ENCODE data around the gene TLR4. TPM values are rescaled to one million over a fixed set of nuclear protein-coding genes. Genes with fewer than 3 reads are reported as not detected.

The TLR4 gene
- not detected for total RNA-seq

DNA sequence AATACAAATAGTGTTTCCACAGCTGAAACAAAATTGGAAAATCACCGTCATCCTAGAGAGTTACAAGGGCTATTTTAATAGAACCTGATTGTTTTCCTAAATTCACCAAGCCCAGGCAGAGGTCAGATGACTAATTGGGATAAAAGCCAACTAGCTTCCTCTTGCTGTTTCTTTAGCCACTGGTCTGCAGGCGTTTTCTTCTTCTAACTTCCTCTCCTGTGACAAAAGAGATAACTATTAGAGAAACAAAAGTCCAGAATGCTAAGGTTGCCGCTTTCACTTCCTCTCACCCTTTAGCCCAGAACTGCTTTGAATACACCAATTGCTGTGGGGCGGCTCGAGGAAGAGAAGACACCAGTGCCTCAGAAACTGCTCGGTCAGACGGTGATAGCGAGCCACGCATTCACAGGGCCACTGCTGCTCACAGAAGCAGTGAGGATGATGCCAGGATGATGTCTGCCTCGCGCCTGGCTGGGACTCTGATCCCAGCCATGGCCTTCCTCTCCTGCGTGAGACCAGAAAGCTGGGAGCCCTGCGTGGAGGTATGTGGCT, at the start of gene TLR4:
Gene TLR4 (plus strand): TSS at position 380 of the 552 bp plus-strand sequence. CDS start 70 bp downstream, at position 450.
- intact Hi-C loops (cut with DNase I, micrococcal nuclease) = no loop called here
- ChIA-PET CTCF (no interaction called here), POLR2A (no interaction called here)
- Mint-ChIP-seq H3K4me1 (no peaks in the 10 kb centered on the region), H3K4me3 (no peak within 1 kb of the TSS), H3K9me3 (ENCODE audit: low read depth) (no peaks in the 10 kb centered on the region), H3K27me3 (peaks cover 10% of the 10 kb centered on the region), H3K36me3 (ENCODE audit: low read depth) (no peaks in the 10 kb centered on the region), H3K27ac (no peak within 1 kb of the TSS)
- DNase-seq (no peak), ATAC-seq (no peak)

DNA sequence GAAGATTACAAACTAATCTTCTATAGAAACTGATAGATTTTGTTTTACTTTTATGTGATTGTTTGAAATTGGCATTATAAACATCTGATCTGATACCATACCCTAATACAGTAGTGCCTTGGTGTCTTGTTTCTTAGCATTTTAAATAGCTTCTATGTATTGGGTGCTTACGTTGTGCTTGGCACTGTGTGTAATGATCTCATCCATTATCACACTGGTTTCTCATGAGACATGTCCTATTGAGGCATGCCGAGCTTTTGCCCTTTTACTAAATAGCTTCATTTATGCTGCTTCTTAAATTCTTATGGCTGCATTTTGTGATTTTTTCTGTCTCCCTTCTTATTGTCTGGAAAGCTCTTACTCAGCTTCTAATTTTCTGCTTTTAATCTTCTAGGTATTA, 48.2 kb upstream of the TLR4 start:
- Mint-ChIP-seq H3K9me3 (ENCODE audit: low read depth) (peaks cover 2% of the 10 kb centered on the region), H3K4me1 (no peaks in the 10 kb centered on the region), H3K27ac (no peak overlapping the region), H3K4me3 (no peak overlapping the region), H3K27me3 (peaks cover 6% of the 10 kb centered on the region), H3K36me3 (ENCODE audit: low read depth) (no peaks in the 10 kb centered on the region)
- DNase-seq (no peak), ATAC-seq (no peak)
- ChIA-PET POLR2A (no interaction called here), CTCF (interaction anchor here (0.6 kb wide), 1 partner anchor 1382 kb away, joined by 3 read pairs; no protein-coding TSS in a partner anchor)
- intact Hi-C loops (cut with DNase I, micrococcal nuclease) = no loop called here

DNA sequence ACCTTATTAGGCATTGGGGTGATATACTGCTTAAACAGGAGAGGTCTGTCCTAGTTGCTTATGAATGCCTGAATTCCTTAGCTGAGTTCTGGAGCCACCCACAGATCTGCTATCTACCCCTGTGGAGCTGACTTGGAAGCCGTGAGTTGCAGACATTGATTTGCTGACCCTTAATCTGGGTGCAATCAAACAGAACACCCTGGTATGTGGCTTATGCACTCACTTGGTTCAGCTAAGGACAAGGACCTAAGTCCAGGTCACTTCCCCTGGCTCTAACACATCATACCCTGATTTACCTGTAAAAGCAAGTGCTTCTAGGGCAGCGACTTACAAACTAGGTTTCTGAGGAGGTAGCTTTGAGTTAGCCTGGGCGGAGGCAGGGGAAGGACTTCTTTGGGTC, 41.6 kb upstream of the TLR4 start:
- no peak overlapping the region for H3K4me3 Mint-ChIP-seq
- H3K27ac Mint-ChIP-seq = no peak overlapping the region
- H3K27me3 Mint-ChIP-seq = peaks cover 3% of the 10 kb centered on the region
- peaks cover 2% of the 10 kb centered on the region for H3K9me3 Mint-ChIP-seq (ENCODE audit: low read depth)
- ChIA-PET POLR2A (no interaction called here), CTCF (interaction anchor here (0.8 kb wide), 1 partner anchor 17 kb away, joined by 3 read pairs; no protein-coding TSS in a partner anchor)
- ATAC-seq = no peak
- no peak for DNase-seq
- intact Hi-C loops (cut with DNase I, micrococcal nuclease) = no loop called here
- no peaks in the 10 kb centered on the region for H3K36me3 Mint-ChIP-seq (ENCODE audit: low read depth)
- no peaks in the 10 kb centered on the region for H3K4me1 Mint-ChIP-seq

- no peaks in the 10 kb centered on the region for H3K4me1 Mint-ChIP-seq
- intact Hi-C loops (cut with DNase I, micrococcal nuclease) = no loop called here
- DNase-seq (no peak), ATAC-seq (no peak)
- H3K27me3 Mint-ChIP-seq = peaks cover 6% of the 10 kb centered on the region
- CTCF ChIA-PET = no interaction called here
- peaks cover 2% of the 10 kb centered on the region for H3K9me3 Mint-ChIP-seq (ENCODE audit: low read depth)
- no peak overlapping the region for H3K27ac Mint-ChIP-seq
- no peak overlapping the region for H3K4me3 Mint-ChIP-seq
- H3K36me3 Mint-ChIP-seq (ENCODE audit: low read depth) = no peaks in the 10 kb centered on the region
- POLR2A ChIA-PET = no interaction called here
Observed at GRCh38 chr9:117664419-117664818, 39.8 kb upstream of the TLR4 start.

- Mint-ChIP-seq H3K36me3 (ENCODE audit: low read depth) (no peaks in the 10 kb centered on the region), H3K27me3 (peaks cover 8% of the 10 kb centered on the region), H3K27ac (no peak overlapping the region), H3K4me3 (no peak overlapping the region), H3K9me3 (ENCODE audit: low read depth) (no peaks in the 10 kb centered on the region), H3K4me1 (no peaks in the 10 kb centered on the region)
- ChIA-PET POLR2A (no interaction called here), CTCF (no interaction called here)
- intact Hi-C loops (cut with DNase I, micrococcal nuclease) = no loop called here
- no peak for DNase-seq
- ATAC-seq = no peak
Observed at GRCh38 chr9:117665601-117666385, 38.4 kb upstream of the TLR4 start.

DNA sequence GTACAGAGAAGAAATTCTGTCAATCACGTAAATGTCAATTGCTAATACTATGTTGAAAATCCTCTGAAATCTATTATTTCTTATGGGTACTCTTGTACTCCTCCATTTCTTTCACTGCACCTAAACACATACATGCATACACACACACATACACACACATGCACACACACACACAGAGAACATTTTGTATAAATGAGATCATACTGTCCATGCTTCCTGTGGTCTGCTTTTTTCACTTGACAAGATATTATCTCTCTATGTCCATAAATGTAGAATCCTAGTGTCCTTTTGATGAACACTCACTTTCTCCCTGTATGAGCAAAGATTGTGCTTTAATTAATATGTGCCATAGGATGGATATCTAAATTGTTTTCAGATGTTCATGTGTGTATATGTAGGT, 32.7 kb upstream of the TLR4 start:
- no peak for ATAC-seq
- CTCF ChIA-PET = no interaction called here
- no peaks in the 10 kb centered on the region for H3K36me3 Mint-ChIP-seq (ENCODE audit: low read depth)

GRCh38 chr9:117672369-117672768, 31.8 kb upstream of the TLR4 start:
- ChIA-PET CTCF (no interaction called here), POLR2A (no interaction called here)
- intact Hi-C loops (cut with DNase I, micrococcal nuclease) = no loop called here
- H3K27ac Mint-ChIP-seq = no peak overlapping the region
- no peak overlapping the region for H3K4me3 Mint-ChIP-seq
- DNase-seq (no peak), ATAC-seq (no peak)
- no peaks in the 10 kb centered on the region for H3K4me1 Mint-ChIP-seq
- H3K9me3 Mint-ChIP-seq (ENCODE audit: low read depth) = peaks cover 1% of the 10 kb centered on the region
- H3K36me3 Mint-ChIP-seq (ENCODE audit: low read depth) = no peaks in the 10 kb centered on the region
- H3K27me3 Mint-ChIP-seq = peaks cover 10% of the 10 kb centered on the region

More for the DNA sequence above, 32.7 kb upstream of the TLR4 start:
- Mint-ChIP-seq H3K4me3 (no peak overlapping the region), H3K27ac (no peak overlapping the region), H3K9me3 (ENCODE audit: low read depth) (peaks cover 1% of the 10 kb centered on the region), H3K27me3 (peaks cover 10% of the 10 kb centered on the region), H3K4me1 (no peaks in the 10 kb centered on the region)
- POLR2A ChIA-PET = no interaction called here
- DNase-seq = no peak
- intact Hi-C loops (cut with DNase I, micrococcal nuclease) = no loop called here

DNA sequence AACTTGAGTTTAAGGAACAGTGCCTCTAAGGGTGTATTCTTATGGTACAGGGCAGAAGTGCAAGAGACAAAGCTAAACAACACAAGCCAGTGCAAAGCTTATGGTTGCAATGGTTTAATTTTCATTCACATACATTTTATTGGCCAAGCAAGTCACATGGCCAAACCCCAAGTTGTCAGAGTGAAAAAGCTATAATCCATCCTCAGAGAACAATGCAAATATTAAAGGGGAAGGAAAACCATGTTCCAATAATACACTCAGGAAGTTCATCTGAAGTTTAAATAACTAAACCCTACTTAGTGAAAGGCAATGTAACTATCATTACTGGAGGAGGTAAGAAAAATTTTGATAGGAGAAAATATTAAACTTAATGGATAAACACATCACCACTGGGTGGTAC, 26.6 kb upstream of the TLR4 start:
- H3K27me3 Mint-ChIP-seq = peaks cover 11% of the 10 kb centered on the region
- ATAC-seq = no peak
- CTCF ChIA-PET = interaction anchor here (0.6 kb wide), 1 partner anchor 1319 kb away, joined by 4 read pairs; no protein-coding TSS in a partner anchor
- peaks cover 1% of the 10 kb centered on the region for H3K9me3 Mint-ChIP-seq (ENCODE audit: low read depth)
- H3K36me3 Mint-ChIP-seq (ENCODE audit: low read depth) = no peaks in the 10 kb centered on the region
- POLR2A ChIA-PET = no interaction called here
- H3K4me1 Mint-ChIP-seq = no peaks in the 10 kb centered on the region
- DNase-seq = no peak
- intact Hi-C loops (cut with DNase I, micrococcal nuclease) = no loop called here
- H3K4me3 Mint-ChIP-seq = no peak overlapping the region
- H3K27ac Mint-ChIP-seq = no peak overlapping the region

- CTCF ChIA-PET = no interaction called here
- POLR2A ChIA-PET = no interaction called here
- peaks cover 1% of the 10 kb centered on the region for H3K9me3 Mint-ChIP-seq (ENCODE audit: low read depth)
- no peak for ATAC-seq
- H3K36me3 Mint-ChIP-seq (ENCODE audit: low read depth) = no peaks in the 10 kb centered on the region
- intact Hi-C loops (cut with DNase I, micrococcal nuclease) = no loop called here
- H3K4me1 Mint-ChIP-seq = peaks cover 5% of the 10 kb centered on the region
- H3K27me3 Mint-ChIP-seq = peaks cover 6% of the 10 kb centered on the region
- no peak for DNase-seq
- no peak overlapping the region for H3K27ac Mint-ChIP-seq
- H3K4me3 Mint-ChIP-seq = no peak overlapping the region
Observed at GRCh38 chr9:117678871-117679270, 25.3 kb upstream of the TLR4 start.

GRCh38 chr9:117679416-117679815, 24.8 kb upstream of the TLR4 start:
- H3K9me3 Mint-ChIP-seq (ENCODE audit: low read depth) = peaks cover 1% of the 10 kb centered on the region
- CTCF ChIA-PET = no interaction called here
- intact Hi-C loops (cut with DNase I, micrococcal nuclease) = no loop called here
- no peak overlapping the region for H3K4me3 Mint-ChIP-seq
- no peaks in the 10 kb centered on the region for H3K36me3 Mint-ChIP-seq (ENCODE audit: low read depth)
- H3K27ac Mint-ChIP-seq = no peak overlapping the region
- DNase-seq (no peak), ATAC-seq (no peak)
- H3K27me3 Mint-ChIP-seq = peaks cover 6% of the 10 kb centered on the region
- POLR2A ChIA-PET = no interaction called here
- peaks cover 5% of the 10 kb centered on the region for H3K4me1 Mint-ChIP-seq

GRCh38 chr9:117681888-117682287, 22.3 kb upstream of the TLR4 start:
- DNase-seq (no peak), ATAC-seq (no peak)
- H3K4me1 Mint-ChIP-seq = peaks cover 5% of the 10 kb centered on the region
- H3K36me3 Mint-ChIP-seq (ENCODE audit: low read depth) = no peaks in the 10 kb centered on the region
- ChIA-PET CTCF (no interaction called here), POLR2A (no interaction called here)
- no peak overlapping the region for H3K4me3 Mint-ChIP-seq
- no peak overlapping the region for H3K27ac Mint-ChIP-seq
- H3K27me3 Mint-ChIP-seq = peaks cover 16% of the 10 kb centered on the region
- intact Hi-C loops (cut with DNase I, micrococcal nuclease) = loop anchor here in 1 of 2 experiments (2.0 kb wide), 1 partner anchor 101 kb away; no protein-coding TSS in a partner anchor
- no peaks in the 10 kb centered on the region for H3K9me3 Mint-ChIP-seq (ENCODE audit: low read depth)

DNA sequence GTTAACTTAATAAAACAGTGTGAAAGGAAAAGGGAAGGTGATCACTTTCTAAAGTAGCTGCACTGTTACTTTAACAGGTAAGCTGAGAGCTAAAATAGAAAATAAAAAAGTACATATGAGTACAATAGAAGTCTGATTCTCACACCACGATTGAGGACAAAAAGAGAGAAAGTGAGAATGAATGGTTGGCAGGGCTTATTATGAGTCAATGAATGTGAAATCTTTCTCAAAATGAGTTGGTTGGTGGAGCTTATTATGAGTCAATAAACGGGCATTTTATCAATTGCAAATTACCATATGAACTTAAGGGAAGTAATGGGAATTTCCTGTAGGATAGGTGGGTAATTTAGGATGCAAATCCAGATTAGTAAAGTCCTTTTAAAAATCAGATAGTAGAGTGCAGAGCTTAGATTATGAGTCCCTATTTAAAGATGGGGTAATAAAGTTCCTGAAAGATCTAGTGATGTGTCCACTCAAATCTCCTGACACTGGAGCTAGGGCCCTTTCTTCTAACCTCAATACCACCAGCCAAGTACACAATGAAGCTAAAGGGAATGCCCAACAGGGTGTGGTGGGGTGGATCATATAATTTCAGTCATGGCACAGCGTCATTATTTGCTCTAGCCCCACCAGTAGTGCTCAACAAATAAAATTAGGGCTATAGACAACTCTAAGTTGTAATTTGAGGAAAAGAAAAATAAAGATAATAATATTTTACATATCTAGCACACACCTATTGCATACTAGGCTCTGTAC, 21.1 kb upstream of the TLR4 start:
- DNase-seq (no peak), ATAC-seq (peak; percentile 78)
- ChIA-PET POLR2A (no interaction called here), CTCF (no interaction called here)
- Mint-ChIP-seq H3K27me3 (peaks cover 14% of the 10 kb centered on the region), H3K36me3 (ENCODE audit: low read depth) (no peaks in the 10 kb centered on the region), H3K4me1 (peaks cover 5% of the 10 kb centered on the region), H3K9me3 (ENCODE audit: low read depth) (no peaks in the 10 kb centered on the region), H3K27ac (no peak overlapping the region), H3K4me3 (no peak overlapping the region)
- intact Hi-C loops (cut with DNase I, micrococcal nuclease) = loop anchor here in 1 of 2 experiments (2.0 kb wide), 1 partner anchor 100 kb away; no protein-coding TSS in a partner anchor
